C4-2B (cell line): ENCODE data around the gene UTS2R.
"Not testable (repeated sequence)": the region's sequence is repeated elsewhere in the genome, so short reads cannot be mapped to it uniquely, and the experiment has no call there.

Experiments used
- H3K27ac ChIP-seq: fragments of 450-650 bp; 2 replicates; pipeline ENCODE4 v1.5.1; 2017
- ZFX ChIP-seq: fragments of 450-650 bp; IDR thresholded peaks from 2 replicates; pipeline ENCODE4 v1.6.1; 2017
- TF ChIP-seq, protein P1 (sequence below): fragments of 450-650 bp; conservative IDR thresholded peaks from 2 replicates; pipeline ENCODE4 v1.5.1; 2017; ENCODE audit warnings: mild to moderate bottlenecking

UTS2R gene

DNA sequence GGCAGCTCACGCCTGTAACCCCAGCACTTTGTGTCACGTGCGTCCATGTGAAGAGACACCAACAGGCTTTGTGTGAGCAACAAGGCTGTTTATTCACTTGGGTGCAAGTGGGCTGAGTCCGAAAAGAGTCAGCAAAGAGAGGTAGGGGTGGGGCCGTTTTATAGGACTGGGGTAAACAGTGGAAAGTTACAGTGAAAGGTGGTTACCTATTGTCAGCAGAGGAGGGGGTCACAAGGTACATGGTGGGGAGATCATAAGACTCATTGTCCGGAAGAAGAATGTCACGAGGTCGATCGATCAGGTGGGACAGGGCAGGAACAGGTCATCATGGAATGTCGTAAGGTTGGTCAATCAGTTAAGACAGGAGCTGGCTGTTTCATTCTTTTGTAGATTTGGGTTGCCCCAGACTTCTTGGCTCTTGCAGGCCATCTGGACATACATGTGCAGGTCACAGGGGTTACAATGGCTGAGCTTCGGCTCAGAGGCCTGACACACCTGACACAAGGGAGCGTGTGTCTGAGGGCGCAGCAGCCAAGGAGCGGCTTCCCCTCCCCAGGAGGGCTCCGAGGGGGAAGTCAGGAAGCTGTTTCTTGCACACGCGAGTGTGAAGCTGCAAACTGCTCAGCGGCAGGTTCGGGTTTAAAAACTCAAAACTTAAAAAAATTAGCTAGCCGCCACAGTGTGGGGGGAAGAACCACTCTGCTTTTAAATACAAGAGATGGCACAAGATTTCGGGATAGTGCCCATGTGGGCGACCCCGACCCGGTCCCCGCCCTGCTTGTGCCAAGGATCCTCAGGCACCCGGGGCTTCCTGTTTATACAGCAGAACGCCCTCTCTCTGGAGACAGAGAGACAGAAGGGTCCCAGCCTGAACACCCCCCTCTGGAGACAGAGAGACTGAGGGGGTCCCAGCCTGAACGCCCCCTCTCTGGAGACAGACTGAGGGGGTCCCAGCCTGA is 24.9 kb upstream of the UTS2R start:
- TF ChIP-seq ZFX = no peak
- TF ChIP-seq, protein P1, sequence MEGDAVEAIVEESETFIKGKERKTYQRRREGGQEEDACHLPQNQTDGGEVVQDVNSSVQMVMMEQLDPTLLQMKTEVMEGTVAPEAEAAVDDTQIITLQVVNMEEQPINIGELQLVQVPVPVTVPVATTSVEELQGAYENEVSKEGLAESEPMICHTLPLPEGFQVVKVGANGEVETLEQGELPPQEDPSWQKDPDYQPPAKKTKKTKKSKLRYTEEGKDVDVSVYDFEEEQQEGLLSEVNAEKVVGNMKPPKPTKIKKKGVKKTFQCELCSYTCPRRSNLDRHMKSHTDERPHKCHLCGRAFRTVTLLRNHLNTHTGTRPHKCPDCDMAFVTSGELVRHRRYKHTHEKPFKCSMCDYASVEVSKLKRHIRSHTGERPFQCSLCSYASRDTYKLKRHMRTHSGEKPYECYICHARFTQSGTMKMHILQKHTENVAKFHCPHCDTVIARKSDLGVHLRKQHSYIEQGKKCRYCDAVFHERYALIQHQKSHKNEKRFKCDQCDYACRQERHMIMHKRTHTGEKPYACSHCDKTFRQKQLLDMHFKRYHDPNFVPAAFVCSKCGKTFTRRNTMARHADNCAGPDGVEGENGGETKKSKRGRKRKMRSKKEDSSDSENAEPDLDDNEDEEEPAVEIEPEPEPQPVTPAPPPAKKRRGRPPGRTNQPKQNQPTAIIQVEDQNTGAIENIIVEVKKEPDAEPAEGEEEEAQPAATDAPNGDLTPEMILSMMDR = no peak
- no peak overlapping the region for H3K27ac ChIP-seq

DNA sequence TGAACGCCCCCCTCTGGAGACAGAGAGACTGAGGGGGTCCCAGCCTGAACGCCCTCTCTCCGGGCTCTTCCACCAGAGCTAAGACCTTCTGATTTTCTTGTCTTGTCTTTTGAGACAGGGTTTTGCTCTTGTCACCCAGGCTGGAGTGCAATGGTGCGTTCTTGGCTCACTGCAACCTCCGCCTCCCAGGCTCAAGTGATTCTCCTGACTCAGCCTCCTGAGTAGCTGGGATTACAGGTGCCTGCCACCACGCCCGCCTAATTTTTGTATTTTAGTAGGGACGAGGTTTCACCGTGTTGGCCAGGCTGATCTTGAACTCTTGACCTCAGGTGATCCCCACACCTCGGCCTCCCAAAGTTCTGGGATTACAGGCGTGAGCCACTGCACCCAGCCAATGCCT is 23.6 kb upstream of the UTS2R start:
- not testable (repeated sequence) for H3K27ac ChIP-seq

DNA sequence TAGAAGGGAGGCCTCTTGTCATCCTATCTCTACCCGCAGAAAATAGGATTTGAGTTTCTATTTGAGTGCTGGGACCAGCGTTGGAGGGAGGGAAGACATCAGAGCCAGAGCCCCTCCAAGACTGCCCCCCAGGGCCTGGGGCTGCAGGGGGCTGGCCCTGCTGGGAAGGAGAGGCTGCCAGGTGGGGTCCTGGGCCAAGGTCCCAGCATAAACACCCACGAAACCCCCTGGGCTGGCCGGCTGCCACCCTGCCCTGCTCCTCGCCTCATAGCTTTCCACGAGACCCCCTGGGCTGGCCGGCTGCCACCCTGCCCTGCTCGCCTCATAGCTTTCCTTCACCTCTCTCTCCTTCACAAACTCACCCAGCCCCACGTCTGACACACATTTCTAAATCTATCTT is 23.1 kb upstream of the UTS2R start:
- TF ChIP-seq, protein P1 = no peak
- no peak for TF ChIP-seq ZFX

DNA sequence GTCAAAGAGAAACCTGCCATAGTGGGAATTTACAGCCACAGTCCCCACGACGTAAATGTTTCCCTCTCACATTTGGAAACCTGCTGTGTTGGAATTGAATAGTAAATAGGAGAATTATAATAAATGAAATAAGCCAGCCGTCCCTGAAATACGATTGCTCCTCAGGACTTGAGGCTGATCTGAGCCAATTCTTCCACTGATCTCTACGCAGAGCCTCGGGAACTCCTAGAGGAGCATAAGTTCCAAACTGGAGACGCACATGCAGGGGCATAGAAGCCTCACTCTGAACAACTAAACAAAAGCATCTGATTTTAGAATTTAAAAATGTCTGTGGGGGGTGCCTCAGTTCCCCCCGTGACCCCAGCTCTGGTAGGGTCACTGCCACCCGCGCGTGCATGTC is 22.7 kb upstream of the UTS2R start:
- TF ChIP-seq, protein P1 = no peak
- no peak overlapping the region for H3K27ac ChIP-seq

More for the DNA sequence above, 23.1 kb upstream of the UTS2R start:
- H3K27ac ChIP-seq = no peak overlapping the region

DNA sequence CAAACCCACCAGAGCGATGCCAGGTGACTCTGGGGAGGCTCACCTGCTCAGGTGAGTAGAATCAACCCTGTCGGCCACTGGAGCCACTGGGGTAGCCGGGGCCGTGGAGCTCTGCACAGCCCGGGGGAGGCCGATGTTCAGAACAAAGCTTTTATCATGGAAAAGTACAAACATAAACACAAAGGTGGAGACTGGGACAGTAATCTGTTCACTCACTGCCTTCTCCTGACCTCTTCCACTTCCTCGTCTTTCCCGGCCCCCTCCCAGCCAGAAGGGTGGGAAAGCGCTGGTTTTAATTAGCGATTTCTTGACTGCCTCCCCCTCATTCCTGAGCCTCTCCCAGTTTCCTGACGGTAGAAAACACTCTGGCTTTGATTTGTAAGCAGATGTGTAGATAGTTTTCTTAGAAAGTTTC is 22.3 kb upstream of the UTS2R start:
- no peak for TF ChIP-seq ZFX
- TF ChIP-seq, protein P1 = no peak
- no peak overlapping the region for H3K27ac ChIP-seq

DNA sequence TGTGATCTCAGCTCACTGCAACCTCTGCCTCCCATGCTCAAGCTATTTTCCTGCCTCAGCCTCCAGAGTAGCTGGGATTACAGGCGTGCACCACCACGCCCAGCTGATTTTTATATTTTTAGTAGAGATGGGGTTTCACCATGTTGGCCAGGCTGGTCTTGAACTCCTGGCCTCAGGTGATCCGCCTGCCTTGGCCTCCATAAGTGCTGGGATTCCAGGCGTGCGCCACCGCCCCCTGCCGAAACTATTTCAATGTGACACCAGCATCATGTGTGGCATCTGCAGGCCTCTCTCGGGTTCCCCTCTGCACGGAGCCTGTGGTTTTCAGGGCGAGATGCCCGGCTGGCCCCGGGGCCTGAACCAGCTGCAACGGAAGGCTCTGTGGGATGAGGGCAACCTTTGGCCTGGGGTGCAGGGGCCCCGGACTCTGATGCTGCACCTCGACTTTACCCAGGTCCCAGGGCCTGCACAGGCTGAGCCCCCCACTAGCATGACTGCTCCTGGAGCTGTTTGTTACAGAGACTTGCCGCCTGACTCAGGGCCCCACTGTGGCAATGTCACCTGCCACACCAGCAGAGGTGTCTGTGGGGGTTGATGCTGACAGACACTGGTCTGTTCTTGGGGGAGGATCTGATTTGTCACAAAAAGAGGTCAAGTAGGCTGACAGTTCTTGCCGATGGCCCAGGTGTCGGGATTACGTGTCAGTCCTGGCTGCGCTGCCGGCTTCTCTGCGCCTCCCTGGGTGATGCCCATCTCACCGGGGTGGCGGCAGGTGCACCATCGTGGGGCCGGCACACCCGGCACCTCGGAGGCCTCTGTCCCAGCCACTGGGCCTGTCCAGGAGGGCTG is 21.2 kb upstream of the UTS2R start:
- H3K27ac ChIP-seq = no peak overlapping the region
- no peak for TF ChIP-seq ZFX
- TF ChIP-seq, protein P1 = no peak

DNA sequence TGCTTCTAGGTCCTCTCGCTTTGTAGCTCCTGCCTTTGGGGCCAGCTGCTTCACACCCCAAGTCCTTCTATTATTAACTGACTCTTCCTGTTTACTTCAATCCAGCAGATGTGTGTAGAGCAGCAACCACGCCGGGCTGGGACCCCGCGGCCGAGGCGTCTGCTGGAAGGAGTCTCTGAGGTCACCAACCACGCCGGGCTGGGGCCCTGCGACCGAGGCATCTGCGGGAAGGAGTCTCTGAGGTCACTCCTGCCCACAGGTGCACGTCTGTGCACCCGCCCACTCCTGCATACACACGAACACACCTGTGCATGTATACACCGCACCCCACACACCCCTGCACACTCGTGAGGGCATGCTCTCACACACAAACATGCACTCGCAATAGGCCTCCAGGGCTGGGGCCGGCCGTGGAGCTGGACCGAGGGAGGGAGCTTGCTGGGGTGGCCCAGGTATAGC is 20.3 kb upstream of the UTS2R start:
- no peak for TF ChIP-seq ZFX
- TF ChIP-seq, protein P1 = no peak
- H3K27ac ChIP-seq = no peak overlapping the region
